HepG2 (cell line): ENCODE measurements around the gene SPG7. TPM values are rescaled to one million over a fixed set of nuclear protein-coding genes. Genes with fewer than 3 reads are reported as not detected.

Experiments
- ATAC-seq: fragments of 200-7000 bp; cut with Tn5 transposase; 3 replicates; pipeline ENCODE4 v1.9.1; 2020; ENCODE audit warnings: mild to moderate bottlenecking, moderate library complexity
- BruUV-seq: library from RNA; stranded (reverse); fragments of 400-500 nt; replicated peaks from 2 replicates; lab custom pipeline; 2021; lab: Mats Ljungman, UMichigan
- CTCF ChIA-PET: fragments of 300-600 bp; formaldehyde crosslinking; extraction: SDS; loops from one replicate; lab custom pipeline; 2021; ENCODE audit warnings: low total read pairs, inconsistent platforms, low intra/inter-chr PET ratio; lab: Yijun Ruan, JAX
- POLR2A ChIA-PET: fragments of 350-600 bp; sonication (Branson Sonifier 250); formaldehyde crosslinking; loops from one replicate; lab custom pipeline; 2020; ENCODE audit warnings: antibody characterized with exemption, inconsistent platforms; lab: Yijun Ruan, JAX
- DNase-seq: peaks from one replicate; pipeline ENCODE4 v3.0.0-alpha.2; 2015; ENCODE audit warnings: low spot score
- FAIRE-seq: peaks from 3 replicates; lab custom pipeline; 2011; peaks lifted over from hg19 to GRCh38; lab: Jason Lieb, UNC
- H2AFZ ChIP-seq: one replicate; pipeline ENCODE4 v1.6.1; 2011; ENCODE audit warnings: low read length, inconsistent platforms
- H3K27ac ChIP-seq: fragments of 300-600 bp; 3 replicates; pipeline ENCODE4 v1.8.0; 2011; ENCODE audit warnings: mixed run types, mild to moderate bottlenecking, mixed read lengths, low read length, inconsistent platforms; ENCODE audit not compliant: insufficient read depth; ENCODE audit errors: extremely low read length
- H3K27me3 ChIP-seq, 2 experiments: fragments of 200-600 bp in 1 of 2; 2 replicates in 1 of 2; 3 replicates in 1 of 2; pipeline versions ENCODE4 v1.6.0 to v1.8.0; 2011; ENCODE audit warnings: low read length in 2 of 2, mild to moderate bottlenecking in 2 of 2, moderate library complexity in 2 of 2, inconsistent platforms in 1 of 2; ENCODE audit not compliant: insufficient read depth in 2 of 2, control insufficient read depth in 1 of 2
- H3K36me3 ChIP-seq, 2 experiments: fragments of 200-600 bp in 1 of 2; replicated peaks in 1 of 2; 2 replicates in 1 of 2; 3 replicates in 1 of 2; pipeline versions ENCODE4 v1.5.1 to v1.8.0; 2011; ENCODE audit warnings: low read length in 2 of 2, inconsistent platforms in 1 of 2; ENCODE audit not compliant: insufficient read depth in 2 of 2, control insufficient read depth in 1 of 2
- H3K4me1 ChIP-seq: 2 replicates; pipeline ENCODE4 v1.5.1; 2012; ENCODE audit warnings: low read length, inconsistent platforms; ENCODE audit not compliant: insufficient read depth
- H3K4me2 ChIP-seq: 2 replicates; pipeline ENCODE4 v1.6.0; 2011; ENCODE audit warnings: low read depth, low read length, inconsistent platforms
- H3K4me3 ChIP-seq, 3 experiments: fragments of 200-600 bp in 1 of 3; sonication (generic), shearing (Covaris generic) in 1 of 3; replicated peaks in 1 of 3; 2 replicates each; pipeline ENCODE4 v1.5.1; 2011 to 2016; ENCODE audit warnings: low read length in 3 of 3, inconsistent platforms in 2 of 3, low read depth in 2 of 3, mild to moderate bottlenecking in 2 of 3, control low read depth in 1 of 3, mixed read lengths in 1 of 3; ENCODE audit not compliant: insufficient read depth in 1 of 3
- H3K79me2 ChIP-seq: one replicate; pipeline ENCODE4 v1.6.1; 2011; ENCODE audit warnings: low read length, inconsistent platforms; ENCODE audit not compliant: insufficient read depth
- H3K9ac ChIP-seq: 2 replicates; pipeline ENCODE4 v1.6.0; 2011; ENCODE audit warnings: mild to moderate bottlenecking, low read depth, low read length, inconsistent platforms; ENCODE audit not compliant: insufficient read depth
- H3K9me3 ChIP-seq: 2 replicates; pipeline ENCODE4 v1.5.1; 2012; ENCODE audit warnings: mild to moderate bottlenecking, low read length
- H4K20me1 ChIP-seq: 2 replicates; pipeline ENCODE4 v1.6.0; 2011; ENCODE audit warnings: inconsistent platforms, mild to moderate bottlenecking, low read length, moderate library complexity; ENCODE audit not compliant: insufficient read depth
- CBFB ChIP-seq: sonication (generic); formaldehyde crosslinking; IDR thresholded peaks from 2 replicates; pipeline ENCODE4 v1.4.0; 2020; ENCODE audit warnings: missing genetic modification reagents
- CREB1 ChIP-seq, 2 experiments: fragments of 450-650 bp in 1 of 2; IDR thresholded peaks; 2 replicates each; pipeline ENCODE4 v1.6.1; 2016 to 2017; ENCODE audit warnings: control low read depth in 1 of 2, mild to moderate bottlenecking in 1 of 2, missing compliant biosample characterization in 1 of 2, missing genetic modification characterization in 1 of 2
- IKZF4 ChIP-seq: sonication (generic); formaldehyde crosslinking; IDR thresholded peaks from 2 replicates; pipeline ENCODE4 v1.5.1; 2020; ENCODE audit warnings: borderline replicate concordance, mild to moderate bottlenecking, low read depth, missing genetic modification reagents; ENCODE audit errors: not compliant biosample characterization
- KDM3A ChIP-seq: IDR thresholded peaks from 2 replicates; pipeline ENCODE4 v1.6.1; 2018; ENCODE audit warnings: low read depth, missing compliant biosample characterization
- MNT ChIP-seq: fragments of 450-650 bp; IDR thresholded peaks from 2 replicates; pipeline ENCODE4 v1.6.1; 2016
- SMARCC2 ChIP-seq: fragments of 450-650 bp; IDR thresholded peaks from 2 replicates; pipeline ENCODE4 v1.6.1; 2017; ENCODE audit warnings: antibody characterized with exemption, mild to moderate bottlenecking
- ZNF576 ChIP-seq: sonication (generic); formaldehyde crosslinking; IDR thresholded peaks from 2 replicates; pipeline ENCODE4 v1.4.0; 2020; ENCODE audit warnings: mild to moderate bottlenecking, missing genetic modification reagents
- ZNF598 ChIP-seq: sonication (generic); formaldehyde crosslinking; IDR thresholded peaks from 2 replicates; pipeline ENCODE4 v1.5.1; 2020; ENCODE audit warnings: mild to moderate bottlenecking, missing genetic modification reagents, borderline replicate concordance
- ZNF646 ChIP-seq: sonication (generic); formaldehyde crosslinking; IDR thresholded peaks from 2 replicates; pipeline ENCODE4 v1.9.0; 2021; ENCODE audit warnings: mild to moderate bottlenecking, missing genetic modification reagents
- ZNF737 ChIP-seq: sonication (generic); formaldehyde crosslinking; IDR thresholded peaks from 2 replicates; pipeline ENCODE4 v1.5.0; 2020; ENCODE audit warnings: missing genetic modification reagents, mild to moderate bottlenecking, borderline replicate concordance
- ZNF816 ChIP-seq: sonication (generic); formaldehyde crosslinking; IDR thresholded peaks from 2 replicates; pipeline ENCODE4 v1.8.0; 2022; ENCODE audit warnings: missing genetic modification reagents, mild to moderate bottlenecking, borderline replicate concordance
- ZSCAN21 ChIP-seq: sonication (generic); formaldehyde crosslinking; IDR thresholded peaks from 2 replicates; pipeline ENCODE4 v1.8.0; 2022; ENCODE audit warnings: mild to moderate bottlenecking, missing genetic modification reagents, moderate library complexity, borderline replicate concordance
- WGBS: methylation state at CpG from one replicate; pipeline ENCODE4 v1.1.6; 2017; ENCODE audit warnings: low lambda C conversion rate; 5-methylcytosine and 5-hydroxymethylcytosine counted together
- in situ Hi-C: cut with HindIII; loops from 2 replicates; pipeline ENCODE4 v1.10.0; 2017; ENCODE audit warnings: low pct_unique_long_range_greater_than_20kb; ENCODE audit not compliant: extremely low pct_ligation_motif_present
- intact Hi-C: fragments of 100-400 bp; cut with micrococcal nuclease; formaldehyde crosslinking; loops from one replicate; pipeline ENCODE4 v1.10.0; 2022; ENCODE audit not compliant: unreplicated experiment
- polyA plus RNA-seq, 8 experiments: library from polyadenylated mRNA; depleted of rRNA in 3 of 8; stranded (reverse) in 7 of 8; unstranded in 1 of 8; fragments of >200 nt; fragmentation: Illumina TruSeq in 4 of 8; extraction: Trizol in 4 of 8; gene quantifications; 2 replicates each; pipeline versions ENCODE4 v1.2.1 to v1.2.3, GENCODE V29; 2011 to 2016; ENCODE audit warnings: low read depth in 4 of 8, missing spikeins in 1 of 8, mixed read lengths in 1 of 8; ENCODE audit not compliant: insufficient read depth in 1 of 8
- total RNA-seq, 5 experiments: library from RNA; depleted of rRNA; stranded (reverse); fragments of >200 nt; fragmentation: Illumina TruSeq; extraction: Trizol; gene quantifications; 2 replicates each; pipeline ENCODE4 v1.2.3, GENCODE V29; 2016; ENCODE audit warnings: low read depth in 1 of 5
- TF ChIP-seq, protein P1 (sequence below): sonication (generic); formaldehyde crosslinking; IDR thresholded peaks from 2 replicates; pipeline ENCODE4 v1.8.1; 2023; ENCODE audit warnings: mild to moderate bottlenecking, moderate library complexity, missing genetic modification reagents

The SPG7 gene
- total and polyA plus RNA-seq, 2 of the 13 experiments (the other 11 are each of a cell fraction or from before 2014, with no cell fraction given) = 66.0 to 136 TPM

DNA sequence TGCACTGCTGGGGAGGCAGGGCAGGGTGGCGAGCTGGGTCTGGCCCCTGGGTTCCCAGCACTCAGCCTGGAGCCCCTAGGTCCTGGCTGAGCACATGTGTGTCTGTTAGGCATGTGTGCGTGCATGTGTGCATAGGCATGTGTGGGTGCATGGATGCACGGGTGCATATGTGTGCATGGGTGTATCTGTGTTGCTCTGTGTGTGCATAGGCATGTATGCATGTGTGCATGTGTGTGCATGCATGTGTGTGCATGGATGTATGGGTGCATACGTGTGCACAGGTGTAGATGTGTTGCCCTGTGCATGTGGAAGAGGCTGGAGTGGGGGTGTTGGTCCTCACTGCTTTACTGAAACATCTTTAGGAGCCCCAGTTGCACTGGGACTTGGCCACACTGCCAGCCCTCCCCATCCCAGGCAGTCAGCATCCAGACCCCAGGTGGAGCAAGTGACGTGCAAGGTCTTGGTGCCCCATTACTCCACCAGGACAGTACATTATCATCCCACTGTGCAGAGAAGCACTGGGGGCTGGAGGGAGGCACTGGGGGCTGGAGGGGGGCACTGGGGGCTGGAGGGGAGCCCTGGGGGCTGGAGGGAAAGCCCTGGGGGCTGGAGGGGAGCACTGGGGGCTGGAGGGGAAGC lies 94.9 kb downstream of the SPG7 start:
- peaks cover 8 to 28% of the 10 kb centered on the region in 2 experiments for H3K27me3 ChIP-seq
- POLR2A ChIA-PET = no interaction called here
- peak overlapping the region in 1 of 3 experiments; percentile 6; a peak in 1 of 6 replicates for H3K4me3 ChIP-seq
- no peaks in the 10 kb centered on the region for H4K20me1 ChIP-seq
- H3K4me1 ChIP-seq = peaks cover 30% of the 10 kb centered on the region
- H3K9ac ChIP-seq = no peak overlapping the region
- no peaks in the 10 kb centered on the region for H3K9me3 ChIP-seq
- peak overlapping the region; percentile 18; the same call in 1 of the 2 replicates for H3K4me2 ChIP-seq
- H3K79me2 ChIP-seq = no peaks in the 10 kb centered on the region
- no peak for FAIRE-seq
- no peaks in the 10 kb centered on the region for H3K36me3 ChIP-seq
- no TSS peak for BruUV-seq
- no peak overlapping the region for H3K27ac ChIP-seq
- 33% methylated on average over 5 of the region's 5 CpGs for WGBS
- CTCF ChIA-PET = no interaction called here
- intact Hi-C loops (no loop called here), in situ Hi-C loops (loop anchor here (5.0 kb wide), 1 partner anchor 39 kb away; no protein-coding TSS in a partner anchor)
- no peak for DNase-seq
- peak; percentile 2; the same call in 2 of the 3 replicates for ATAC-seq
- no peak overlapping the region for H2AFZ ChIP-seq
- no peak for TF ChIP-seq SMARCC2
- no peak for TF ChIP-seq CREB1 (IDR thresholded peaks at IDR 0.05)
- no peak for TF ChIP-seq CREB1 (CRISPR knock-in tag; IDR thresholded peaks at IDR 0.05)
- no peak for TF ChIP-seq ZNF816
- TF ChIP-seq MNT = peak; percentile 89
- TF ChIP-seq ZNF598 (CRISPR knock-in tag) = no peak
- TF ChIP-seq CBFB = no peak
- TF ChIP-seq, protein P1, sequence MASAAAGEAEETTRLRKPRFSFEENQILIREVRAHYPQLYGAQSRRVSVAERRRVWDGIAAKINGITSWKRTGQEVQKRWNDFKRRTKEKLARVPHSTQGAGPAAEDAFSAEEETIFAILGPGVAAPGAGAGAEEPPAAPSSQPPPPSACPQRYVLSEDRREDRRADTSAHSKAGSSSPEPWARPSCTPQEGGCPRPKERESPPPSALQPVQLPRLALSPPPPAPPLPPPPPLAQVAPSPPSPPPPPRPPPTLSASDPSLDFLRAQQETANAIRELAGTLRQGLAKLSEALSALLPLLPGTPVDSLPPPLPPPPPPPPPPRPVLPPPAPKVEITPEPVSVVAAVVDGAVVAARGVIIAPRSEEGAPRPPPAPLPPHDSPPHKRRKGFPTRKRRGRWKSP (CRISPR knock-in tag) = no peak
- TF ChIP-seq KDM3A (CRISPR knock-in tag) = no peak
- peak; percentile 46 for TF ChIP-seq ZSCAN21
- TF ChIP-seq ZNF737 (CRISPR knock-in tag) = no peak
- TF ChIP-seq ZNF646 = no peak
- TF ChIP-seq ZNF576 = no peak
- no peak for TF ChIP-seq IKZF4 (CRISPR knock-in tag)
